Osteocyte (in vitro differentiated cells): ENCODE results near the gene ABCB9. TPM values are rescaled to one million over a fixed set of nuclear protein-coding genes. Genes with fewer than 3 reads are reported as not detected.

Experiments used
- DNase-seq: peaks from one replicate; pipeline ENCODE4 v3.0.0; 2021; ENCODE audit warnings: mixed read lengths; ENCODE audit not compliant: unreplicated experiment; ENCODE audit errors: extremely low spot score
- H3K27ac Mint-ChIP-seq: one replicate; pipeline ENCODE4 v1.8.0; 2021; ENCODE audit warnings: mild to moderate bottlenecking, mixed read lengths; ENCODE audit not compliant: unreplicated experiment
- H3K27me3 Mint-ChIP-seq: one replicate; pipeline ENCODE4 v1.8.0; 2021; ENCODE audit warnings: mixed read lengths; ENCODE audit not compliant: unreplicated experiment
- H3K36me3 Mint-ChIP-seq: one replicate; pipeline ENCODE4 v1.8.0; 2021; ENCODE audit warnings: mixed read lengths; ENCODE audit not compliant: unreplicated experiment
- H3K4me1 Mint-ChIP-seq: one replicate; pipeline ENCODE4 v1.8.0; 2021; ENCODE audit warnings: mixed read lengths; ENCODE audit not compliant: unreplicated experiment
- H3K4me3 Mint-ChIP-seq: one replicate; pipeline ENCODE4 v1.8.0; 2021; ENCODE audit warnings: mild to moderate bottlenecking, moderate library complexity, mixed read lengths; ENCODE audit not compliant: unreplicated experiment
- H3K9me3 Mint-ChIP-seq: one replicate; pipeline ENCODE4 v1.8.0; 2021; ENCODE audit warnings: mixed read lengths; ENCODE audit not compliant: unreplicated experiment
- total RNA-seq: library from RNA; stranded (reverse); gene quantifications from 2 replicates; pipeline ENCODE4 v1.2.1, GENCODE V29; 2021
- TF ChIP-seq, protein P1 (sequence below): fragments of 200-600 bp; sonication (generic); IDR thresholded peaks from 2 replicates; pipeline ENCODE4 v1.5.0; 2021; ENCODE audit warnings: antibody characterized with exemption, mild to moderate bottlenecking, moderate library complexity

The ABCB9 gene
- total RNA-seq, 1 donor from 2014 or later, result 13.4 TPM

GRCh38 chr12:122994781-122995502, 28.7 kb upstream of the ABCB9 start:
- TF ChIP-seq, protein P1, sequence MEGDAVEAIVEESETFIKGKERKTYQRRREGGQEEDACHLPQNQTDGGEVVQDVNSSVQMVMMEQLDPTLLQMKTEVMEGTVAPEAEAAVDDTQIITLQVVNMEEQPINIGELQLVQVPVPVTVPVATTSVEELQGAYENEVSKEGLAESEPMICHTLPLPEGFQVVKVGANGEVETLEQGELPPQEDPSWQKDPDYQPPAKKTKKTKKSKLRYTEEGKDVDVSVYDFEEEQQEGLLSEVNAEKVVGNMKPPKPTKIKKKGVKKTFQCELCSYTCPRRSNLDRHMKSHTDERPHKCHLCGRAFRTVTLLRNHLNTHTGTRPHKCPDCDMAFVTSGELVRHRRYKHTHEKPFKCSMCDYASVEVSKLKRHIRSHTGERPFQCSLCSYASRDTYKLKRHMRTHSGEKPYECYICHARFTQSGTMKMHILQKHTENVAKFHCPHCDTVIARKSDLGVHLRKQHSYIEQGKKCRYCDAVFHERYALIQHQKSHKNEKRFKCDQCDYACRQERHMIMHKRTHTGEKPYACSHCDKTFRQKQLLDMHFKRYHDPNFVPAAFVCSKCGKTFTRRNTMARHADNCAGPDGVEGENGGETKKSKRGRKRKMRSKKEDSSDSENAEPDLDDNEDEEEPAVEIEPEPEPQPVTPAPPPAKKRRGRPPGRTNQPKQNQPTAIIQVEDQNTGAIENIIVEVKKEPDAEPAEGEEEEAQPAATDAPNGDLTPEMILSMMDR, result no peak
- Mint-ChIP-seq H3K36me3 (no peaks in the 10 kb centered on the region), H3K9me3 (no peaks in the 10 kb centered on the region), H3K27me3 (no peaks in the 10 kb centered on the region), H3K27ac (no peak overlapping the region), H3K4me3 (no peak overlapping the region), H3K4me1 (no peaks in the 10 kb centered on the region)
- no peak for DNase-seq

DNA sequence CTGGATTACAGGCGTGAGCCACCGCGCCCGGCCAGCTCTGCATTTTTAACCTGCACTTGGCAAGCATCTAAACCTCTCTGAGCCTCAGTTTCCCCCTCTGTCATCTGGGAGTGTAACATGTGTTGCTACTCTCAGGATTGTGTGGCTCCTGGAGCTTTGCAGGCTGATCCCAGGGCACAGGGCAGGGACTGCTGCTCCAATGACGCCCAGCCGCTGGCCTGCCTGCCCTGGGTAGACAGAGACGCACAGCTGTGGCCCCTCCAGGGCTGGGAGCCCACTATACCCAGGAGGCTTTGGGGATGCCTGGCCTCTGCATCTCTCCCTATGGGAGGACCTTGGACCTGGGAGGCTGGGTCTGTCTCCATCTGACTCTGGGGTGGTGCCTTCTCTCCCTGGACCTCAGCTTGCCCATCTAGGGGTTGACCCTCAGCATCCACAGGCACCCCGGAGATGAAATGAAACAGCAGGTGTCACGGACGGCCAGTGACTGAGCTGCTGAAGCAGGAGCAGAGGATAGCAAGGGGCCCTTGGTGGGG, 27.9 kb upstream of the ABCB9 start:
- TF ChIP-seq, protein P1, result no peak
- H3K27ac Mint-ChIP-seq, result no peak overlapping the region
- H3K4me3 Mint-ChIP-seq, result no peak overlapping the region
- H3K36me3 Mint-ChIP-seq, result no peaks in the 10 kb centered on the region
- H3K27me3 Mint-ChIP-seq, result no peaks in the 10 kb centered on the region
- no peak for DNase-seq
- H3K9me3 Mint-ChIP-seq, result no peaks in the 10 kb centered on the region
- H3K4me1 Mint-ChIP-seq, result no peaks in the 10 kb centered on the region

GRCh38 chr12:122992386-122992785, 26.1 kb upstream of the ABCB9 start:
- Mint-ChIP-seq H3K9me3 (no peaks in the 10 kb centered on the region), H3K36me3 (no peaks in the 10 kb centered on the region), H3K4me3 (no peak overlapping the region), H3K27me3 (no peaks in the 10 kb centered on the region), H3K4me1 (no peaks in the 10 kb centered on the region), H3K27ac (no peak overlapping the region)
- TF ChIP-seq, protein P1, result no peak
- no peak for DNase-seq

DNA sequence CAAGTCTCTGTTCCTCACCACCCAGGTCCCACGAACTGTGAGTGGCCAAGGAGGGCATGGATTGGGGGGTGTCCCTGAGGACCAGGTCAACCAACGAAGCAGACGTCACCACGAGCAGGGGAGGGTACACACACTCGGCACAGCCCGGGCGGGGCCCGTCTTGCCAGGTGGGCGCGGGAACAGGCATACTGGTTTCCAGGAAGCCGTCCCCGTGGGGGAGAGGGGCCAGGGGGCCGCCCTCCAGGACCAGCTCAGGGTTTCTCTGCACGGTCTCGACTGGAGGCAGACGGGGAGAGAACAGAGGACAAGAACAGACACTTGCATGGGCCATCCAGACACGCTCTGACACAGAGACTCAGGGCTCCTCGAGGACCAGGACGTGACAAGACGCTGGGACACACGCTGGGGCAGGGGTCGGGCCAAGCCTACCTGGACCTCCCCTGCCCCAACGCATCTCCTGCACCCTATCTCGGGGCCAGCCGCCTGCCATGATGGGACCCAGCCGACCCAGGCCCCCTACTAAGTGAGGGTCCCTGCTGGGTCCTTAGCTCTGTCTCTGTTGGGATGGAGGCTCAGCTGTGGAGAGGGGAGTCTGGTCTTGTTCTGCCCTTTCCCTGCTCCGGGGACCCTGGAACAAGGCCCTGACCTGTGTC, 25.5 kb upstream of the ABCB9 start:
- Mint-ChIP-seq H3K27me3 (no peaks in the 10 kb centered on the region), H3K36me3 (no peaks in the 10 kb centered on the region), H3K4me1 (no peaks in the 10 kb centered on the region), H3K4me3 (no peak overlapping the region), H3K27ac (no peak overlapping the region), H3K9me3 (no peaks in the 10 kb centered on the region)
- TF ChIP-seq, protein P1, result no peak
- DNase-seq, result no peak

DNA sequence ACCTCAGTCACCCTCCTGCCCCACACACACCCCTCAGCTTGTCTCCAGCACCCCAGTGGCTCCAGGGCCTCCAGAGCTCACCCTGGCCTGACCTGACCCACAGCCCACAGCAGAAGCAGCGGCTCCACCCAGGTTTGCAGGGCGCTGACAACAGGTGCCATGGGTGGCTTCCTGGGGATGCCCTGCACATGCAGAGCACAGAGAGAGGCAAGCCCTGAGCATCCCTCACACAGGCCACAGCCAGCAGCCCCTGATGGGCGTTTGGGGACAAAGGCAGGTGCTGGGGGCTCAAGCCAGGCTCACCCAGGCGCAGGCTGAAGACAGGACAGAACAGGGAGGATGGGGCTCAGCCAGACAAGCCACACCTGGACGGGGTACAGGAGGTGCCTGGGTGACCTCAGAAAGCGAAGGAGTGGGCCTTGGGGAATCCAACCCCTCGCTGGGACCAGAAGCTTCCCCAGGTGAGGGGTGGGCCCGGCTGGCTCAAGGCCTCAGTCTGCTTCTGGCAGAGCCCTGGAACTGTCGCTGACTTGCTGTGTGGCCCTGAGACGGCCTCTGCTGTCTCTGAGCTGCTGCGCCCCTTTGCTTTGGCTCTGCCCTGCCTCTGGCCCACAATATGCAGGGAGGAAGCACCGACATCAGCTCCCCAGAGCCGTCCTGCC, 24.8 kb upstream of the ABCB9 start:
- no peak for DNase-seq
- H3K27me3 Mint-ChIP-seq, result no peaks in the 10 kb centered on the region
- H3K27ac Mint-ChIP-seq, result no peak overlapping the region
- TF ChIP-seq, protein P1, result no peak
- no peaks in the 10 kb centered on the region for H3K4me1 Mint-ChIP-seq
- no peak overlapping the region for H3K4me3 Mint-ChIP-seq
- H3K9me3 Mint-ChIP-seq, result no peaks in the 10 kb centered on the region
- H3K36me3 Mint-ChIP-seq, result no peaks in the 10 kb centered on the region
